Left renal cortex interstitium (tissue), 4 donors: ENCODE results near the gene SNAP47. TPM values are rescaled to one million over a fixed set of nuclear protein-coding genes. Genes with fewer than 3 reads are reported as not detected.
"Not testable (repeated sequence)": the region's sequence is repeated elsewhere in the genome, so short reads cannot be mapped to it uniquely, and the experiment has no call there.

ENCODE experiments used
- DNase-seq, 4 donors: peaks; one replicate each; pipeline ENCODE4 v3.0.0-alpha.2; 2013; ENCODE audit warnings: low read depth in 4 of 4, low spot score in 2 of 4, missing footprints in 1 of 4
- polyA plus RNA-seq, 4 donors: library from polyadenylated mRNA; unstranded; fragments of 120-200 nt; gene quantifications; one replicate each; pipeline ENCODE4 v1.2.1, GENCODE V29; 2013; ENCODE audit not compliant: insufficient read length in 4 of 4

The SNAP47 gene, protein sequence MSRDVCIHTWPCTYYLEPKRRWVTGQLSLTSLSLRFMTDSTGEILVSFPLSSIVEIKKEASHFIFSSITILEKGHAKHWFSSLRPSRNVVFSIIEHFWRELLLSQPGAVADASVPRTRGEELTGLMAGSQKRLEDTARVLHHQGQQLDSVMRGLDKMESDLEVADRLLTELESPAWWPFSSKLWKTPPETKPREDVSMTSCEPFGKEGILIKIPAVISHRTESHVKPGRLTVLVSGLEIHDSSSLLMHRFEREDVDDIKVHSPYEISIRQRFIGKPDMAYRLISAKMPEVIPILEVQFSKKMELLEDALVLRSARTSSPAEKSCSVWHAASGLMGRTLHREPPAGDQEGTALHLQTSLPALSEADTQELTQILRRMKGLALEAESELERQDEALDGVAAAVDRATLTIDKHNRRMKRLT
- polyA plus RNA-seq = 10 to 100 TPM; 40.0 to 48.3 (median 44.6) TPM

DNA sequence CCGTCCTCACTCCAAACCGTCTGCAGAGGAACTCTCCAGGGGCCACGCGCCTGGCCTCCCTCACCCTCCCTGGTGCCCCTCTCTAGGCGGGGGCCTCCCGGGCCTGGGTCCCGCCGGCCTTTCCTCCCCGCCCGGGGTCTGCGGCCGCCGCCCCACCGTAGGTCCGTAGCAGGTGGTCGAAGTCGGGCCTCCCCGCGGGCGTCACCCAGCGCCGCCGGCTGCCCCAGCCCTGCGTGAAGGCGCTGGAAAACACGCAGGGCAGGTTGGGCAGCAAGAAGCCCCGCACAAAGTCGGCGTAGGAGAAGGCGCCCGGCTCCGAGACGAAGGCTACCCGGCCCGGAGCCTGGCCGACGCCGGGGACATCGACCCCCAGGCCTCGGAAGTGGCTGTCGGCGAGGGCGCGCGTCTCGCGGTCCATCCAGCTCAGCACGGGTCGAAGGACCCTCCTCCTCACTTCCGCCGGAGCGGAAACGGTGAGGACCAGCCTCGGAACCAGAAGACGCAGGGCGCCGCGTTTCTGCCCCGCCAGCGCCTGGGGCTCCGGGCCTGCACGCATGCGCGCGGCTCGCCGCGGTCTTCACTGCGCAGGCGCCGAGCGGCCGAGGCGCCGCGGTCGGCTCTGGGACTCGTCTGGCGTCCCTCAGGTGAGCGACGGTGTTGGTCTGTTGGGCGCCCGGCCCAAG lies at the start of gene SNAP47, which contains the start of gene JMJD4:
SNAP47 (plus strand) TSS at position 580 of the 683 bp plus-strand sequence. CDS start 12,302 bp downstream, outside the sequence.
JMJD4 (minus strand) TSS at position 447 of the 683 bp plus-strand sequence; CDS start at position 418, 29 bp downstream.
- peak in 3 of 4 donors; percentile 80 to 86 (median 85) for DNase-seq

DNA sequence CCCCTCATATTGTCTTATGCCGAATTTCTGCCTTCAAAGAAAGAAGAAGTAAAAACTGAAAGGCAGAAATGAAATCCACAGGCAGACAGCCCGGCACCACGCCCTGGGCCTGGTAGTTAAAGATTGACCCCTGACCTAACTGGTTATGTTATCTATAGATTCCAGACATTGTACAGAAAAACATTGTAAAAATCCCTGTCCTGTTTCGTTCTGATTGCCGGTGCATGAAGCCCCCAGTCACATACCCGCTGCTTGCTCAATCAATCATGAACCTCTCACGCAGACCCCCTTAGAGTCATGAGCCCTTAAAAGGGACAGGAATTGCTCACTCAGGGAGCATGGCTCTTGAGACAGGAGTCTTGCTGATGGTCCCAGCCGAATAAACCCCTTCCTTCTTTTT lies 49.4 kb upstream of the SNAP47 start:
- DNase-seq = no peak

DNA sequence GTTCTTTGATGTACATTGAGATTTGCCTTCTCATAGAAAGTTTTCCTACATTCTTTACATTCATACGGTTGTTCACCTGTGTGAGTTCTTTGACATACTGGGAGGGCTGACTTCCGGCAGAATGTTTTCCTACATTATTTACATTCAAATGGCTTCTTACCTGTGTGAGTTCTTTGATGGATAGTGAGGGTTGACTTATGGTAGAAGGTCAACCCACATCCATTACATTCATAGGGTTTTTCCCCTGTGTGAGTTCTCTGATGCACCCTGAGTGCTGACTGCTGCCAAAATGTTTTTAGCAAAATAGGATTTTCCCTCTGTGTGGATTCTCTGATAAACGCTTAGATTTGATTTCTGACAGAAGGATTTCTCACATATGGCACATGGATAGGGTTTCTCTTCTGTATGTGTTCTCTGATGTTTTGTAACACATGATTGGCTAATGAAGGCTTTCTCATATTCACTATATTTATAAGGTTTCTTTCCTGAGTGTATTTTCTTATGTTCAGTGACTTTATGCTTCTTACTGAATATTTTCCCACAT lies 37.8 kb upstream of the SNAP47 start:
- no peak for DNase-seq

DNA sequence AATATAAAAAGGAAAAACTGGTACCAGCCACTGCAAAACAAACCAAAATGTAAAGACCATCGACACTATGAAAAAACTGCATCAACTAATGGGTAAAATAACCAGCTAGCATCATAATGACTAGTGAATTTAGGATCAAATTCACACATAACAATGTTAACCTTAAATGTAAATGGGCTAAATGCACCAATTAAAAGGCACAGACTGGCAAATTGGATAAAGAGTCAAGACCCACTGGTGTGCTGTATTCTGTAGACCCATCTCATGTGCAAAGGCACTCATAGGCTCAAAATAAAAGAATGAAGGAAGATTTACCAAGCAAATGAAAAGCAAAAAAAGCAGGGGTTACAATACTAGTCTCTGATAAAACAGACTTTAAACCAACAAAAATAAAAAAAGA lies 33.6 kb upstream of the SNAP47 start:
- not testable (repeated sequence) for DNase-seq

DNA sequence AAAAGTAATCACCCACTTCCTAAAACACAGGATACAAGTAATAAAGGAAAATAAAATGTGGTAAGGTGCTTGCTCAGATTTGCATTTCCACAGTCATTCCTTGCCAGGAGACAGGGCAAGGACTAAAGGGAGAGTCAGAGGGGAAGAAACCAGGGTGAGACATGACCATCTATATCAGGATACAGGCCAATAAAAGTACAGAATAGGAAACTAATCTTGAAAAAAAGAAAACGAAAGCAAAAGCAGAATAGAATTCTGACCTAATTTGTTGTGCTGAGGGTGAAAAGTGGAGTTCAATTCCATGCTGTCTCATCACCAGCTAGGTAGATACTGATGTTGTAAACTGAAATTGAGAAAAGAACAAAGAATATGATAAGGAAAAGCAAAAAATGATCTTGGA lies 27.4 kb upstream of the SNAP47 start:
- no peak for DNase-seq

DNA sequence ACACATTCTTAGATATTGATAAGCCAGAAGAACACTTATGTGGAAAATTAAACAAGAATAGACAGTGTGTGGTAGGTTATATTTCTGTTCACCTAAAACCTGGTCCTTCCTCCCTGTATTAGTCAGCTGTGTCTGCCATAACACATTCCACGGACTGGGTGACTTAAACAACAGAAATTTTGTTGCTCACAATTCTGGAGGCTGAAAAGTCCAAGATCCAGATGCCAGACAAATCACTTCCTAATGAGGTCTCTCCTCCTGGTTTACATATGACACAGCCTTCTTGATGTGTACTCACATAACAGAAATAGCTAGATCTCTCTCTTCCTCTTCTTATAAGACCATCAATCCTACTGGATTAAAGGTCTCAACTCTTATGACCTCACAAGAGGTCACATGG lies 25.8 kb upstream of the SNAP47 start:
- DNase-seq = no peak

DNA sequence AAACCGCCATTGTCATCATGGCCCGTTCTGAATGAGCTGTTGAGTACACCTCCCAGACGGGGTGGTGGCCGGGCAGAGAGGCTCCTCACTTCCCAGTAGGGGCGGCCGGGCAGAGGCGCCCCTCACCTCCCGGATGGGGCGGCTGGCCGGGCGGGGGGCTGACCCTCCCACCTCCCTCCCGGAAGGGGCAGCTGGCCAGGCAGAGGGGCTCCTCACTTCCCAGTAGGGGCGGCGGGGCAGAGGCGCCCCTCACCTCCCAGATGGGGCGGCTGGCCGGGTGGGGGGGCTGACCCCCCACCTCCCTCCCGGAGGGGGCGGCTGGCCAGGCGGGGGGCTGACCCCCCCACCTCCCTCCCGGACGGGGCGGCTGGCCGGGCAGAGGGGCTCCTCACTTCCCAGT lies 24.8 kb upstream of the SNAP47 start:
- DNase-seq = not testable (repeated sequence)

DNA sequence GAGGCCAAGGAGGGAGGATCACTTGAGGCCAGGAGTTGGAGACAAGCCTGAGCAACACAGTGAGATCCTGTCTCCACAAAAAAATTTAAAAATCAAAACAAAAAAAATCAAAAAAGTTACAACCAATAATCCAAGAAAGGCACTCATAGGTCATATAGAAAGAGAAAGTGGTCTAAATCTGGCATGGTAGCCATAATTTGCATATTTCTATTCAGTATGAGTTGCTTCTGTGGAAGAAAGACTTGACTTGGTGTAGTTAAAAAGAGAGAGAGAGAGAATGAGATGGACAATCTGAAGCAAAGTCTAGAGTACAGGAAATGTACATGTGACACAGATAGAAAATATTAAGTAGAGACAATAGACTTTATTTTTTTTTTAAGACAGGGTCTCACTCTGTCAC lies 22.6 kb upstream of the SNAP47 start:
- no peak for DNase-seq

DNA sequence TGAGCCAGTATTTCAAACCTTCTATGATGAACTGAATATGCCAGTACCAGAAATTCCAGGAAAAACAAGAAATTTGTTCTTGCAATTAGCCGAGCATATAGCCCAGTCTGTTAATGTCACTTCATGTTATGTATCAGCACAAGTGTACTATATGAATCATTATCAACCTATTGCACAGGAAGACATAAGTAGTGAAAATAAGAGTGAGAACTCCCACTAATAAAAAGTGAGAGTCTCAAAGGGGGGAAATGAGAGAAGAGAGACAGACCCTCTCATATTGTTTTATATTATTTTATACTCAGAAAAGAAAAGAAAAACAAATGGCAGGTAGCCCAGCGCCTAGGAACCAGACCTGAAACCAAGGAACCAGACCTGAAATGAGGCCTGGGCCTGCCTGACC lies 16.3 kb upstream of the SNAP47 start:
- no peak for DNase-seq

DNA sequence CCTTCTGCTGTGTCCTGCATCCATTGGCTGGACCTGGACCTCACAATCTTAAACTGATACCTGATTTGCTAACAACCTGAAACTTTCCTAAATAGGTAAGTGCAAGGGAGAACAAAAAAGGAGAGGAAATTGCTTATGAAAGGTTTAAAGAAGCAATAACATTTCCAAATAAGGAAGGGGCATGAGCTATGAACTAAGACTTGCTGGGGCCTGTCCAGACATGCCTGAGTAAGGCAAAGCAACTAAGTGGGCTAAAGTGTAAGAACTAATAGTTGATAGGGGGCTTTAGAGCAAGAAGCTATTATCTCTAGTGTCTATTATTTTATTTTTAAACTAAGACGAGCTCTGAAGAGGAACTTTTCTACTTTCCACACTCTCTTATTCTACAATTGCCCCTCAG lies 11.8 kb upstream of the SNAP47 start:
- DNase-seq = no peak

DNA sequence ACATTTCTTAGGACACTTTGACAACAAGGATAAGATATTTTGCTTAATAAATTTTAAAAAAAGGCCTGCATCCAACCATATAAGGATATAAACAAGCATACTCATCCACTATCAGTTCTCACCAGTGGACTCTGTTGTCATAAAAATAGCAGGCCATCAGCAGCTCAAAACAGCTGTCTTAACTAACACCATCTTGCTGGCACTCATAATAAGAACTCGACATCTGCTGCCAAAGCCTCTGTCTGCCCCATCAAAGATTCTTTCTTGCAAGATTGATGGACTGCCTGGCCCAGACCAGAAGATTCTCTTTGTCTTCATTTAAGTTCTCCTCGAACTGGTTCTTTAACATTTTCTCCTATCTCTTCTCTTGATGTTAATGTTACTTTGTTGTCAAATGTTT lies 10.2 kb upstream of the SNAP47 start:
- no peak for DNase-seq

DNA sequence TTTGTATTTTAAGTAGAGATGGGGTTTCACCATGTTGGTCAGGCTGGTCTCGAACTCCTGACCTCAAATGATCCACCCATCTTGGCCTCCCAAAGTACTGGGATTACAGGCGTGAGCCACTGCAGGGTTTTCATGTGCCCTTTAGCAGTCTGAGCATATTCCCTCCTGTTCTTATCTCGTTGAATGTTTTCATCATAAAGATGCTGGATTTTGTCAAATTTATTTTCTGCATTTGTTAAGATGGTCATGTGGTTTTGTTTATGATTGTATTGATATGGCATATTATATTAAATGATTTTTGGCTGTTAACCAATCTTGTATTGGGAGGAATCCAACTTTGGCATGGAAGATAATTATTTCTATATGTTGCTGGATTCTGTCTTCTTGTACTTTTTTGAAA lies 8.9 kb upstream of the SNAP47 start:
- no peak for DNase-seq

DNA sequence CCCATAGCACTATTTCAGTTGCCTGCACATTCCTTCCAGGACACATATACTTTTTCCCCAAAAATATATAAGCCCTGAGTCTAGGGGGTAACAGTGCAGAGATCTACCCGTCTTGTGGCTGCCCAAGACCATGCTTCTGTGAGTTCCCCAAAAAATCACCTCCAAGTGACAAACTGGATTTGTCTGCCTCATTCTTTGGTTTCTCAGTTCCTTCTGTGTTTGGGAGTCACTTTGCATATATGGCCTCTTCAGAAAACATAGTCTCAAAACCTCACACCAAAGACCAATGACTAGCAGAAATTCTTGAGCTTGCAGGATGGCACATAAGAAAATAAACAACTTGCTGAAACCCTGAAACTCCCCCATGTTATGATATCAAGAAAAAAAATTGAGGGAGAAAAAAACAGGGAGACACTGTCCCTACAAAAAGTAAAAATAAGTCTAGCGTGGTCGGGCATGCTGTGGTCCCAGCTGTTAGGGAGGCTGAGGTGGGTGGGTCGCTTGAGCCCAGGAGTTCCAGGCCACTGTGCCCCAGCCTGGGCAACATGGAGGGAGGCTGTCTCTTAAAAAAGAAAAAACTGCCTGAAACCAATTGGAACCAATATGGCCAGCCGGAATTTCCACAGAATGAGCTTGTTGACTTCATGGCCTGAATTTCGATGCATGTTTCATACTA lies 8.2 kb upstream of the SNAP47 start:
- DNase-seq = no peak

DNA sequence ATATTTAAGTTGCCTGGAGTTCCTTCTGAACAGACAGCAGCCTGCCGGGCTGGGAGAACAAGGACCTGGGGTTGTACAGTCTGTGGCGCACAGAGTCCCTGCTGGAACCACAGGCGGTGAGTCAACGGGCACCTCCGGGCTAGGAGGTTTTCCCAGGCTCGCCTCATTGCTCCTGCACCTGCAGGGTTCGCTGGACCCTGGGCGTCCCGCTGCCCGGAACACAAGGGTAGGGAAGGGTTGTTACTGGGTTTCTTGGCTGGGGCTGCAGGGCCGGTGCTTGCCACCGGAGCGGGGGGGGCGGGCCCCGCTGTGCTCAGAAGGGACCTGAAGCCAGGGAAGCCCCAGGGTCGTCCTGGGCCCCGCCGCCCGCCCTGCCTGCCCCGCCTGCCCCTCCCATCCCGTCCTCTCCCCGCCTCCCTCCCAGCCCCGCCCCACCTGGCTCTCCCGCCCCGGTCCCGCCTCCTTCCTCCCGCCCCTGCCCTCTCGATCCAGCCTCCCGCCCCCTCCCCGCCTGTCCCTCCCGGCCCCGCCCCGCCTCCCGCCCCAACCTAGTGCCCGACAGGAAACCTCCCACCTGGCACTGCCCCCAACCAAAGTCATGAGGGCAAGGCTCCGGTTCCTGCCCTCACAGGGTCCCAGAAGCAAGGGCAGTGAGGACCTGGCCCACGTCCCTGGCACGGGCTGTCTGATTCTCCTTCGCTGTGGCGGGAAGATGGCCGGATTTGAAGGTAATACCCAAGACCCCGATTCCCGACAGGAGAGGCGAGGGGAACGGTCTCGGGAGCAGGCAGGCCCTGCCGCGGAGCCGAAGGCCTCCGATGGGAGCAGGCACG lies 7.0 kb upstream of the SNAP47 start:
- peak in 3 of 4 donors; percentile 41 to 59 (median 49) for DNase-seq

DNA sequence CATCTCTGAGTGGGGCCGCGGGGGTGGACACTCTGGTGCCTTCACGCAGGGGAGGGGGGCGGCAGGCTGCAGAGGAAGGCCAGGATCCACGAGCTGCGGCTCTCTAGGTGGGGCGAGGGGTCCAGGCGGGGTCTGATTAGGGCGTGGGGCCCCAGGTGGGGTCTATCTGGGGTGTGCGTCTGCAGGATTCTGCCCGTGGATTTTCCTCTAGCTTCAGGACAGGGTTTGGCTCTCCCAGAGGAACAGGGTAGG lies 6.4 kb upstream of the SNAP47 start:
- no peak for DNase-seq

DNA sequence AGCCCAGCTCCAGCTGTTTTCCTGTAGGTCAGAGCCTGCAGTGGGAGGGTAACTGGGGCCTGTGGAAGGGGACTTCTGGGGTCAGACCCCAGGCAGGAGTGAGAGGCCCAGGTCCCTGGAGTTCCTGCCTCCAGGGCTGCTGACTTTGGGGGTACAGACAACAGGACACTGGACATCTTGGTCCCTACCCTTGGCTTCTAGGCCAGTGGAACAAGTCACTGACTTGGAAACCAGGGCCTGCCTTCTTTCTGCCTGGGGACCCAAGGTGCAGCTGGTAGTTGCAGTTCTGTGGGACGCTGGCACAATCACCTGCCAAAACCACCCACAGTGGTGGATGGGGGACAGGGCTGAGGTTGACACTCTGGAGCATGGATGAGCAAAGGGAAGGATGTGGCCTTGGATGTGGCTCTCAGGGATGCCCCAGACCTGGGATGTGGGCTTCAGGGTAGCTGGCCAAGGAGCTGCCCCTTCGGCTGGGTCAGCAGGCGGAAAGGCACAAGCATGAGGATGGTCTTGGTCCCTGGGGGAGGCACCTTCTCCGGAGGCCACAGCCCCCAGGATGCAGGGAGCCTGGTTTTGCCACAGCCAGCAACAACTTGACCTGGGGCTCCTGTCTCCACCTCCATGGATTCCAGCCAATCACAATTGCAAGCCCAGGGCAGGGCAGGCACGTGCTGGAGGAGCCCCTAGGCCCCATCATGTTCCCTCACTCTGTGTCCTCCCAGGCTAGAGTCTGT lies 5.9 kb upstream of the SNAP47 start:
- DNase-seq = no peak

DNA sequence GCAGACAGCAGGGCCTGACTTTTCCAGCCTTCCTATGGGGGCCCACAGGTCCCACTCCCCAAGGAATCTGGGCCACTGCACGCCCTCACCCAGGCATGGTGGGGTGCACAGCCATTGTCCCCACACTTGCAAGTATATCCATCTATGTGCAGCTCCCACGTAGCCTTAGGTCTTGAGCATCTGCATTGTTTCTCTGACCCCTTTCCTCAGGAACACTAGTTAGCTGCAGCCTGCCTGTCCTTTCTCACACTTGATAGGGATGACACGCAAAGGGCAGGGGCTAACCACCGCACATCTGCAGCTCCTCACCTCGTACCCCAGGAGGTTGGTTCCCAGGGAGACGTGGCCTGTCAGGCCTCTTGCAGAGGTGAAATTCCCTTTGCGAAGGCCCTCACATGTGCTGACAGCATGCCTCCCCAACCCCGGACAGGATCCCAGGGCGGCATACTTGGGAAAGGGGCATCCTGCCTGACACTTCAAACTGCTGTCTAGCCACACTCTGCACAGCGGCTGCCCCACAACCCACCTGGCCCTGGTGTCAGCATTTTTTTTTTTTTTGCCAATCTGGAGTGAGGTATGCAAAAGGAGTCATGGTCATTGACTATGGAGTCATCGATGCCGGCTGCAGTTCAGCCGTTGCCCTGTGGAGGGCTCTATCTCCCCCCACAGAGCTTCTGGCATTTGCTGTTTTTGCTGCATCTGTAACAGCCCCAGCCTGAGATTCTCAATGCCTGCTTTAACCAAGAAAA lies 5.2 kb upstream of the SNAP47 start:
- peak in 1 of 4 donors; percentile 27 for DNase-seq

DNA sequence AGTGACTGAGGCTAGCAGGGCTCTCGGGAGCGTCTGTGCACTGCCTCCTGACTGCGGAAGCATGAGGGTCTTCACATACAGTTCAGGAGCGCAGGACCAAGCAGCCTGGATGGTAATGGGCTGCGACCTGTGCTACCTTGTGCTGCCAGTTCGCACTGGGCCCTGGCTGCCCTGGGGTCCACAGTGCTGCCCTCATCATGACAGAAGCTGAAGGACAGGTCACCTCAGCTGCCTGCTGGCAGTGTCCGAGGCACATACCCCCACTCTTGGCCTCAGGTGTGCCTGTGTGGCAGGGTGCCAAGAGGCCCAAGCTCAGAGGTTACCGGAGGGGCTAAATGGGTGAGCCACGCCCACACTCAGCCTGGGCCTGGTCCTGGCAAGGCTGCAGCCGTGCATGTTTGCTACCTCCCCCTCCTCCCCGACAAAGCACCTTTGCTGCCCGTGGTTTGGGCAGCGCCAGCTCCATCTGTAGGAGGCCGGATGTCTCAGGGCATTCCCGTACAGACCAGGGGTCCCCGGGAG lies 4.5 kb upstream of the SNAP47 start:
- no peak for DNase-seq

DNA sequence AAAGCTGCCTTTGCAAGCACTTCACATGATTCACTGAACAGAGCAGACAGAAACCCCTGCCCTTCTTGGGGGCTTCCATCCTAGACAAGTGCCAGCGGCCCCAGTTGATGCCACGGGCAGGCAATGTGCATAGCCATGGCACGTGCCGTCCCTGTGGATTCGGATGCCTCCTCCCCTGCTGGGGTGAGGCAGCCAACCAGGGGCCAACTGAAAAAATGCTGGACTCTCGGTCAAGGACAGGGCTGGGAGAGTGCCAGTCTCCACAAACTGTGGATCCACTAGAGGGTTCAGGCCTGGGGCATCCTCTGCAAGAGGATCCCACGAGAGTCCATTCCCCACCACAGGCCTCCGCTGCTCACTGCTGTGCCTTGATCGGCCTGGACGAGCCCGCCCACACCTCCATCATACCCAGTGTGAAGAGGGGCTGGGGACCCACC lies 4.0 kb upstream of the SNAP47 start:
- DNase-seq = no peak
